Smooth muscle cell (in vitro differentiated cells): ENCODE data around the gene VWA8. TPM values are rescaled to one million over a fixed set of nuclear protein-coding genes. Genes with fewer than 3 reads are reported as not detected.

Experiments used
- DNase-seq: peaks from one replicate; lab custom pipeline; 2025; ENCODE audit not compliant: unreplicated experiment; lab: John Stamatoyannopoulos, UW
- H2AFZ ChIP-seq: fragments of 200-600 bp; sonication (generic); 2 replicates; pipeline ENCODE4 v1.6.0; 2016; ENCODE audit warnings: antibody characterized with exemption, low read depth, mild to moderate bottlenecking
- H3F3A ChIP-seq: fragments of 200-600 bp; sonication (generic); 2 replicates; pipeline ENCODE4 v1.6.0; 2017; ENCODE audit warnings: antibody characterized with exemption, low read depth
- H3K27ac ChIP-seq: fragments of 200-600 bp; sonication (generic); 2 replicates; pipeline ENCODE4 v1.5.1; 2016; ENCODE audit warnings: low read depth, mild to moderate bottlenecking
- H3K27me3 ChIP-seq: fragments of 200-600 bp; sonication (generic); 2 replicates; pipeline ENCODE4 v1.6.1; 2016; ENCODE audit warnings: low read depth, mild to moderate bottlenecking
- H3K36me3 ChIP-seq: fragments of 200-600 bp; sonication (generic); 2 replicates; pipeline ENCODE4 v1.5.1; 2016; ENCODE audit warnings: low read depth
- H3K4me1 ChIP-seq: fragments of 200-600 bp; sonication (generic); 2 replicates; pipeline ENCODE4 v1.5.1; 2016; ENCODE audit warnings: low read depth
- H3K4me2 ChIP-seq: fragments of 200-600 bp; sonication (generic); 2 replicates; pipeline ENCODE4 v1.6.0; 2016; ENCODE audit warnings: mild to moderate bottlenecking
- H3K4me3 ChIP-seq: fragments of 200-600 bp; sonication (generic); 2 replicates; pipeline ENCODE4 v1.5.1; 2016; ENCODE audit warnings: mild to moderate bottlenecking
- H3K79me2 ChIP-seq: fragments of 200-600 bp; sonication (generic); 2 replicates; pipeline ENCODE4 v1.6.0; 2016; ENCODE audit warnings: low read depth, mild to moderate bottlenecking
- H3K9ac ChIP-seq: fragments of 200-600 bp; sonication (generic); 2 replicates; pipeline ENCODE4 v1.6.0; 2016; ENCODE audit warnings: low read depth
- H3K9me3 ChIP-seq: fragments of 200-600 bp; sonication (generic); replicated peaks from 2 replicates; pipeline ENCODE4 v1.5.1; 2016; ENCODE audit warnings: low read depth
- H4K20me1 ChIP-seq: fragments of 200-600 bp; sonication (generic); 2 replicates; pipeline ENCODE4 v1.6.0; 2016; ENCODE audit warnings: low read depth
- CTCF ChIP-seq: fragments of 200-600 bp; sonication (generic); IDR thresholded peaks from 2 replicates; pipeline ENCODE4 v1.5.1; 2017; ENCODE audit warnings: borderline replicate concordance, mild to moderate bottlenecking, antibody characterized with exemption; ENCODE audit not compliant: insufficient read depth, poor library complexity, severe bottlenecking
- WGBS: methylation state at CpG from one replicate; pipeline ENCODE4 v1.1.7; 2016; ENCODE audit warnings: low lambda C conversion rate; 5-methylcytosine and 5-hydroxymethylcytosine counted together
- polyA plus RNA-seq: library from polyadenylated mRNA; unstranded; fragments of >200 nt; fragmentation: Nextera tagmentation; extraction: Ambion mirVana; gene quantifications from 2 replicates; pipeline ENCODE4 v1.2.1, GENCODE V29; 2016
- total RNA-seq: library from RNA; depleted of rRNA; stranded (reverse); fragments of >200 nt; gene quantifications from 2 replicates; pipeline ENCODE4 v1.2.3, GENCODE V29; 2014

VWA8 gene
- total and polyA plus RNA-seq, 2 experiments from 2014 or later: 2.6 to 14.4 TPM

GRCh38 chr13:41565216-41565615, 395.7 kb downstream of the VWA8 start:
- Histone ChIP-seq H3K27ac (peak overlapping the region; percentile 51), H3K4me3 (no peak overlapping the region), H3F3A (peaks cover 7% of the 10 kb centered on the region), H3K27me3 (no peaks in the 10 kb centered on the region), H3K9me3 (no peaks in the 10 kb centered on the region), H3K79me2 (no peaks in the 10 kb centered on the region), H3K9ac (no peak overlapping the region), H3K4me2 (peak overlapping the region; percentile 23), H3K36me3 (no peaks in the 10 kb centered on the region), H4K20me1 (no peaks in the 10 kb centered on the region), H3K4me1 (peaks cover 42% of the 10 kb centered on the region), H2AFZ (no peak overlapping the region)
- 28% methylated on average over 3 of the region's 3 CpGs for WGBS
- no peak for DNase-seq
- TF ChIP-seq CTCF: no peak

DNA sequence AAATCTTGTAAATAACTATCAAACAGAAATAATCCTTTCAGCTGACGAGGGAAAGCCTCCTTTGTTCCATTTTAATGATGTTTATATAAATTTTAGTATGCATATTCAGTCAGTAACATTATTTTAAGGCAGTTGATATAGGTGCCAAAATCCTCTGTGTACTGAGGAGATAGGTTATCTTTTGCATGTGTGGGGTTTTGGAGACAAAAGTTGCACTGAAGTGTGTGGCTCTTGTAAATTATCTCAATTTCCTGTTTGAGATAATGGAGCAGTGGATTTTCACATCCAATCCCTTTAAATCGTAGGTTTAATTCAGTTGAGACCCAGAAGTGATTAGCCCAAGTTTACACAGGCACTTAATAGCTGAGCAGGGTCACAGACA, 396.9 kb downstream of the VWA8 start:
- TF ChIP-seq CTCF: no peak
- Histone ChIP-seq H3K36me3 (no peaks in the 10 kb centered on the region), H2AFZ (no peak overlapping the region), H3K4me1 (peaks cover 42% of the 10 kb centered on the region), H3F3A (peaks cover 7% of the 10 kb centered on the region), H3K79me2 (no peaks in the 10 kb centered on the region), H3K9ac (no peak overlapping the region), H3K4me2 (peak overlapping the region; percentile 67), H3K27ac (no peak overlapping the region), H3K27me3 (no peaks in the 10 kb centered on the region), H3K4me3 (no peak overlapping the region), H4K20me1 (no peaks in the 10 kb centered on the region), H3K9me3 (no peaks in the 10 kb centered on the region)
- 34% methylated on average over 2 of the region's 2 CpGs for WGBS
- DNase-seq: no peak

- peaks cover 40% of the 10 kb centered on the region for H3K4me1 ChIP-seq
- DNase-seq: no peak
- H3K79me2 ChIP-seq: no peaks in the 10 kb centered on the region
- H3K9me3 ChIP-seq: no peaks in the 10 kb centered on the region
- H3K9ac ChIP-seq: no peak overlapping the region
- no peak for TF ChIP-seq CTCF
- H4K20me1 ChIP-seq: no peaks in the 10 kb centered on the region
- peak overlapping the region; percentile 67 for H3K4me2 ChIP-seq
- H3K27ac ChIP-seq: peak overlapping the region; percentile 54
- H3K27me3 ChIP-seq: no peaks in the 10 kb centered on the region
- peaks cover 7% of the 10 kb centered on the region for H3F3A ChIP-seq
- no peak overlapping the region for H3K4me3 ChIP-seq
- WGBS: 41% methylated on average over 7 of the region's 7 CpGs
- H3K36me3 ChIP-seq: no peaks in the 10 kb centered on the region
- H2AFZ ChIP-seq: no peak overlapping the region
These were observed 397.4 kb downstream of the VWA8 start for GRCh38 chr13:41563341-41563983.

DNA sequence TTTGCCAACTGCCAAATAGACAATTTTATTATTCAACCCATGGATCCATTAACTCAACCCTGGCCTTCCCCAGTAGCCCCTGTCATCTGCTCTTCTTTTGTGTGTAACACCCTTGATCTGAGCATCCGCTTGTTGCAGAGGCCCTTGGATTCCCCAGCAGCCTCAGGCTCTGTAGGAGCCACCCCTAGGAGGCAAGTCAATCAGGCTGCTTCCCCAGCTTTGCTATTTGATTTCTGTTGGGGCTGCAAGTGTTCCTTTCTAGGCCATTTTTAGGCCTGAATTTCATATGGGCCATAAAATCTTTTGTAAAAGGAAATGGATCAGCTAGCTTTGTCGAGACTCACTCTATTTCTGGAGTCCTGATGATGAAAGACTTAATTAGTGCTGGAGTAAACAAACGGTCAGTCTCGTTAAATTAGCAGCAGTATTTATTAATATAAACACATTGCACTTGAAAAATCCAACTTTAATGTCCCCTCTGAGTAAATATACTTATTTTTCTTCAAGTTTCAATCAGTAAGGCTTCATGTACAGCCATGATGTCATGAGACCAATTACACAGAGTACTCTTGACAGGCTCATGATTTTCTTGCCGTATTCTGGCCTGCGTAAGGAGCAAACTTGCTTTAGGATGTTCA, 398.2 kb downstream of the VWA8 start:
- H3K79me2 ChIP-seq: no peaks in the 10 kb centered on the region
- 45% methylated on average over 6 of the region's 6 CpGs for WGBS
- H4K20me1 ChIP-seq: no peaks in the 10 kb centered on the region
- no peaks in the 10 kb centered on the region for H3K36me3 ChIP-seq
- no peak overlapping the region for H3K4me3 ChIP-seq
- peaks cover 7% of the 10 kb centered on the region for H3F3A ChIP-seq
- no peak for TF ChIP-seq CTCF
- H3K27ac ChIP-seq: peak overlapping the region; percentile 54
- no peak for DNase-seq
- peak overlapping the region; percentile 67 for H3K4me2 ChIP-seq
- no peaks in the 10 kb centered on the region for H3K27me3 ChIP-seq
- H3K9ac ChIP-seq: no peak overlapping the region
- H3K4me1 ChIP-seq: peaks cover 32% of the 10 kb centered on the region
- no peak overlapping the region for H2AFZ ChIP-seq
- no peaks in the 10 kb centered on the region for H3K9me3 ChIP-seq
